ENCODE results near the gene POLR3GL.

The POLR3GL gene

DNA sequence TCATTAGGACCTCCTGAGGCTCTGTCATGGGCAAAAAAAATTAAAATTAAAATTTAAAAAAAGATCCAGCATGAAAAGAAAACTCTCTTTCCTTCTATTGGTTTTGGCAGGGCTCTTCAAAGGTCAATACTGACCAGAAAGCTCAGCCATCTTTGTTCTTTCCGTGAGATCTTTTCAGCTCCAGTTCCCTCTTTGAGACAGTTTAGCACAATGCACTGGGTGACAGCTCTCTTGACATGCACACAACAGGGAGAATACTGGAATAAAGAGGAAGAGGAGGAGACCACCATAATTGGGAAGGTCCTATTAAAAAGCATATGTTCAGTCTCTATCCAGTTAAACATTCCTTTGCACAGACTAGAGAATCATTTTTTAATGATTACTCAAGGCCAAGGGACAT is 13.0 kb upstream of the POLR3GL start:
- no peak for DNase-seq

DNA sequence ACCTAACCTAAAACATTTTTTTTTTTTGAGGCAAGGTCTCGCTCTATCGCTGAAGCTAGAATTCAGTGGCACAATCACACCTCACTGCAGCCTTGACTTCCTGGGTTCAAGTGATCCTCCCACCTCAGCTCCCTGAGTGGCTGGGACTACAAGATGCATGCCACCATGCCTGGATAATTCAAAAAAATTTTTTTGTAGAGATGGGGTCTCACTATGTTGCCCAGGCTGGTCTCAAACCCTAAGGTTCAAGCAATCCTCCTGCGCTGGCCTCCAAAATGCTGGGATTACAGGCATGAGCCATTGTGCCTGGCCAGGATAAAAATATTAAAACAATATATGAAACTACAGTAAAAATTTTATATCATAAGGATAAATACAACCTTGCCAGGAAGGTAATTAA is 11.6 kb upstream of the POLR3GL start:
- no peak for DNase-seq

DNA sequence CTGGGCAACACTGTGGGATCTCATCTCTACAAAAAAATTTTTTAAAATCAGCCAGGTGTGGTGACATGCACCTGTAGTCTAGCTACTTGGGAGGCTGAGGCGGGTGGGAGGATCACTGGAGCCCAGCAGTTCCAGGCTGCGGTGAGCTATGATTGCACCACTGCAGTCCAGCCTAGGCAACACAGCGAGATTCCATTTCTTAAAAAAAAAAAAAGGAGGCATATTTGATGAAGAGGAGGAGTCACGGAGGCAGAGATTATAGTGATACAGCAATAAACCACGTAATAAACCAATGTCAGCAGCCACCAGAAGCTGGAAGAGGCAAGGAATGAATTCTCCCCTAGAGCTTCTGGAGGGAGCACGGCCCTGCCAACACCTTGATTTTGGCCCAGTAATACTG is 10.6 kb upstream of the POLR3GL start:
- no peak for DNase-seq

DNA sequence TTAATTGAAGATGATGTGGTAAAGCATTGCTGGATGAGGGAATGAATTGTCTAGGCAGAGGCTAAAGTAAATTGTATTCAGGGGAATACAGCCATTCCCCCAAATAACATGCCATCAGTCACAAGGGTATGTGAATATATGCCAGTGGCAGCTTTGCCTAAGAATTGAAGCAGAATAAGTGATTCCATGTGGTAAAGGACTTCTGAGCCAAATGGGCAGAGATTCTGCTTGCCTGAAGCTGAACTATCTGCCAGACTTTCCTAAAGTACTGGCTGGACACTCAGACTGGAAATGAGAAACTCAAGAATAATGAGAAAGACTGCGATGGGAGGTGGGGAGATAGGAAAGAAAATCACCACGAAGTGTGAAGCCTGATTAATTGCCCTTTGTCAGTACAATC is 9.1 kb upstream of the POLR3GL start:
- no peak for DNase-seq

DNA sequence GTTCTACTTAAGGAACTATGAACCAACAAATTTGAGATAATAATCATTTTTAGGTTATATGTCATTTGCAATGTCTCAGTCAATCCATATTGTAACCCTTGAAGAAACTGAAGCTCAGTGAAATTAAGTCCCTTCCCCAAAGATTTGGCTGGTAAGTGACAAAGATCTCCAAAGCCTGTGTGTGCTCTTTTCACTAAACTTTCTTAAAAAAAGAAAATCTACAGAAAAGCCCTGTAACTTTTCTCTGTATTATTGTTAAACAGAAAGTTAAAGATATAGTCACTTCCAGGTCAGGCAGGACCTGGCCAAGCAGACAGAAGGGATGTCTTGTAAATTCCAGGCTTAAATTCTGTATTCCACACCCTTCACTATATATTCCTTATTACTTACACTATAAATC is 8.1 kb upstream of the POLR3GL start:
- DNase-seq, result no peak

DNA sequence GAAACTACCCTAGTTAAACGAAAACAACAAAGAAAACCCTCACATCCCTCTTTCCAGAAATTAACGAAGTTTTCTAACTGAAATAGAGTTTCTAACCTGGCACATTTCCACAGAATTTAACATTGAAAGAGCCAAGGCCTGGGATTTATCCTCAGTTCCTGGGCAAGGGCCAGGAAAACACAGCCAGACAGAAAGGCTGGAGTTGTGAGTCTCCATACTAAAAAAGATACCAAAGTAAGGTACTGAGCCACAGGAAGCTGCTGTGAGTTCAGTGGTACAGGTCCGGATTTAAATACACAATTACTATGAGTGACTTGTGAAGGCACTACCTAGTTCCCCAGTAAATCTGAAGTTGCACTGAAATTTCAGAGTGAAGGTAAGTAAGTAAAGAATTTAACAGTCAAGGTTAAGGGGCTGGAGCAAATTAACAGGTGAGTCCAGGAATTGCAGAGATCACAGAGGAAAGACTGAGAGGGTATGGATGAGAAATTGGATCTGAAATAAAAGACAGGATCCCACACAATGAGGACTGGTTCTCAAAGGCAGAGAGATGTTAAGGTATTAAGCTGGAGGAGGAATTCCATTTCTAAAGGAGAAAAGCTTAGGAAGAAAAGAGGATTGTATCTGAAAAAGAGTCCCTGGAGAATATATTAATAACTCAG is 7.6 kb upstream of the POLR3GL start:
- DNase-seq, result no peak

DNA sequence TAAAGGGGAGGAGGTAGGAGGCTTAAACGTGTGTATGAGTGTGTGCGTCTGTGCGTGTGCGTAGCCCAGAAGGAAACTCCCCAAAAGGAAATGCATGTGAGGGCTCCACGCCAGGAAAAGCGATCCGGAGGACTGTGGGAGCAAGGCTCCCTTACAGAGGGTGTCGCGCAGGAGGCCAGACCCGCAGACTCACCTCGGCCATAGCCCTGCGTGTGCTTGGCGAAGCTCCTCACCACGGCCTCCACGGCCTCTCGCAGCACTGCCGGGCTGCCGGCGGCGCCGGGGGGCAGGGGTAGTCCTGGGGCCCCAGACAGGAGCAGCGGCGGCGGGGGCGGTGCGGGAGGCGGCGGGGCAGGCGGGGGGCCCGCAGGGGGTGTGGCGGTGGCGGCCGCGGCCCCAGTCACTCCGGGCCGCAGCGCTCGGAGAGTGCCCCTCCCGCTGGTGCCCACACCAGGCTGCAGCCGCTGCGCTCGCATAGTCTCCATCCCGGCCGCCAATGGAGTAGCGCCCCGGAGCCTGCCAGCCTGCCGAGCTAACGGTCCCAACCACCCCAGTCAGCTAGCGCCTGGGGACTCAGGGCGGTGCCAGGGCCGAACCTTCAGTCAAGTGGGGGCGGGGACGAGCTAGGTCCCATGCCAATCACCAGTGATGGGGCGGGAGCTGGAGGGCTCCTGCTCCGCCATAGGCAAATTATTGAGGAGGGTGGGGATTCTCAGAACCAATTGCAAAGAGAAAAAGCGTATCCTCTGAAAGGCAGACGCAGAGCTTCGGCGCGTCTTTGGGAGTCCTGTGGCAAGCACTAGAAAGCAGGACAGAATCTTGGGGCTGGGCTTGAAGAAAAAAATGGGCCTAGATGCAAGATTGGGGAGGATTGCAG is 6.8 kb upstream of the POLR3GL start, which contains the start of gene LIX1L:
Gene LIX1L (minus strand): TSS at position 575 of the 877 bp plus-strand sequence. CDS start 90 bp downstream, at position 485.
- DNase-seq, result peak; percentile 71 to 93

DNA sequence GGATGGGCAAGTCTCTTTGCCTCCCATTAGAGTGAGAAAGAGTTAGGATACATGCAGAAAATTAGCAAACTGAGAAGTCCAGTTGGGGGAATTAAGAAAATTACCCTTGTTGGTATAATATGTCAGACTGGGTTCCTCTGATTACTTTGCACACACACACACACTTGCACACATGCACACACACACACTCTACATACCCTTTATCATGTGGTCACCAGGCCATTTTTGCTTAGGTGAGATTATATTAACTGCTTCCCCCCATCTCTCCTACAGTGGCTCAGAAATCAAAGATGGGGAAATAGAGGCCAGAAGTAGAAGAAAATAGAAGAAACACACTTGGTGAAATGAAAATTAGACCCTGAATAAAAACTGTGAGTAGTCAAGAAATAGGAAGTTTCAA is 5.8 kb upstream of the POLR3GL start:
- no peak for DNase-seq

DNA sequence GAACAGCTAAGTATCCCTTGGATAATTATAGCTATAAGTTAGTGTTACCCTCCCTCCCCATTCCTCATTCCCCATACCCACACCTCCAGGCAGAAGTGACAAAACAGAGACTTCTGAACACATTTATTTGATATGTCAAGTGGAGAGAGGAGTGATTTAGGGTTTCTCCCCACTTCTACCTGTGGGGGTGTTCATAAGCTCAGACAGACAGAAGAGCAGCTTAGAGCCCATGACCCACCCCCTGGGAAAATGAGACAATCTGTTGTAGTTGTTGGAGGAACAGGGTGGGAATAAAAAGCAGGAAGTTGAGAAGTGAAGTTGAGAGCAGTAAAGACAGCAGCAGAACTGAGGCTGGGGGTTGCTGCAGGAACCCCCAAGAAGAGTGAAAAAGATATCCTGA is 5.2 kb upstream of the POLR3GL start:
- no peak for DNase-seq

DNA sequence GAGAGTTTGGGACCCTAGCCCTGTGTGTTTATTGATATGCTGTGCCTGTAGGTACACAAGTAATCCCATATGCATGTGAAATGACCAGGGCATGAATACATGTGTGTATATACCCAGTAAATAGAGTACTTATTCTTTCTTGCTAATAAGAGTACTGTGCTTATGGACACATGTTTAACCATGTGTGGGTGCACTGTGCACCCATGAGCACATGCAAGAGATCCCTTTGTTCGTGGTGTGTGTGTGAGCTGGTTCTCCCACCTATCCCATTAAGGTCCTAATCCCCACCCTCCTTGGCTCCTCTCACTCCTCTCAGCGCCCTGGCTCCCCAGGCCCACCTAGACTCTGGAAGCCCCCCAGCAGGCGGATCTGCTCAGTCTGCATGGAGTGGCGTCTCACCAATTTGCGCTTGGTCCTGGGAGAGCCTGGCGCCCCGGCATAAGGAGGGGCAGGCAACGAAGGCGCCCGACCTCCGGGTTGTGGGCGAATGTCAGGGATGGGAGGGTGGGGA is 4.5 kb upstream of the POLR3GL start:
- DNase-seq, result no peak

DNA sequence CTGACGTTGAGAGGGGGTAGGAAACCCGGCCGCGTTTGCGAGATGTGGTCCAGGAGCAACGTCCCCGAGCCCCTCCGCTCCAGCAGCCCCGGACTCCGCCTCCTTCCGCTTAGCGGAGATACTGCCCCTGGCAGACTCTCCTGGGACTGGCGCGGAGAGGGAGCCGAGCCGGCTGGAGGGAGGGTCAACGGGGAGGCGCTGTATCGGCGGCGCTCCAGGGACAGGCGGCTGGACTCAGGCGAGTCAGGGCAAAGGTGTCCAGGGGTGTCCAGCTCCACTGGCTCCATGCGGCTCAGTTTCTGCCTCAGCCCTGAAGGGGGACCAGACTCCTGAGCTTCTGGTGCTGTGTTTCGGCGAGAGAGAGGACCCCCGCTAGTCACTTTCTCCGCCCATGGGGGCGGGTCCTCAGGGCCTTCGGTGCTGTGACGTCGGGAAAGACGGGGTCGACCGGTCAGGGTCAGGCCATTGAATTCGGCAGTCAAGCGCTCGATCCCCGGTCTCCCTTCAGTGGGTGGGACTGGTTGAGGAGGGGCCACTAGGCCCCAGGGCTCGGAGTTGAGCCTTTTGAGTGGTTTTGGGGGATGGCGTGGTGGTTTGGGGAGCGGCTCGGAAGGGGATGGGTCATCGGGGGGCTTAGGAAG is 3.9 kb upstream of the POLR3GL start:
- peak; percentile 43 to 69 for DNase-seq

DNA sequence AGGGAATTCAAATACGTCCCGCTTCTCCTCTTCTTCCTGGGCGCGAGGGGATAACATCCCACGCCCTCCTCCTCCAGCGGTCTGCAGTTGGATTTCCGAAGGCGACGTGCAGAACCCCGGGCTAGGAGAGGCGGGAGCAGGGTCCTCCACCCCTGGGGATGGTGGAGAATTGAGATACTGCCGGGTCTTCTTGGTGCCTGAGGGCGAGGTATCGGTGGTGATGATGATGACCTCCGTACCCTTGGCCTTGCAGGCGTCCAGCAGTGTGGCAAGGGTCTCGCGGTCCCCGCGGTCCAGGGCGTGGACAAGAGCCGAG is 3.4 kb upstream of the POLR3GL start:
- no peak for DNase-seq

DNA sequence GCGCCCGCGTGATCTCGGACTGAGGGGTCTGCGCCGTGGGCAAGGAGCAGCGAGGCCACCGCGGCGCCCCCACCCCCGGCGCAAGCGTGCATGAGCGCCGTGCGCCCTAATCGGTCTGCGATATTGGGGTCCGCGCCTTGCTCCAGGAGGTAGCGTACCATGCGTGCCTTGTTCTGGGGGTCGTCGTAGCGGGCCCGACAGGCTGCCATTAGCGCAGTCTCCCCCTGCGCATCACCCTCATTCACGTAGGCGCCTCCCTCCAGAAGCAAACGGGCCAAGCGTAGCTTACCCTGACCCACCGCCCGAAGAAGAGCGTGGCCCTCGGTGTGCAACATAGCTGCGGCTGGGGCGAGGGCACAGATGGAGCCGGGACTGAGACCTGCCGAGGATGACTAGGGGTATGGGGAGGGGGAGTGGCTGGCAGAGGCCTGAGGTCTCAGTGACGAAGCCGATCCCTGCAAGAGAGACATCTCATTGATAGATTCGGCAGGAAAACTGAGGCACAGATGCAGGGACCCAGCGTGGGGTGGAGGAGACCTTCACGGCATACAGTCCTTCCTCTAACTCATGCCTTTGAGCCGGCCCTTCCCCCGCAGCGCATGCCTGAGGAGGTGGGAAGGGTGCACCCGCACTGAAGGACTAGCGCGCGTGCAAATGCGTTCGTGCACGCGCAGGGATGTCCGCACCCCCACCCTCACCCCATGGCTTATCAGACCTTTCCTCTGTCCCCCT is 2.9 kb upstream of the POLR3GL start:
- peak in 1 of 2 experiments; percentile 7 for DNase-seq

DNA sequence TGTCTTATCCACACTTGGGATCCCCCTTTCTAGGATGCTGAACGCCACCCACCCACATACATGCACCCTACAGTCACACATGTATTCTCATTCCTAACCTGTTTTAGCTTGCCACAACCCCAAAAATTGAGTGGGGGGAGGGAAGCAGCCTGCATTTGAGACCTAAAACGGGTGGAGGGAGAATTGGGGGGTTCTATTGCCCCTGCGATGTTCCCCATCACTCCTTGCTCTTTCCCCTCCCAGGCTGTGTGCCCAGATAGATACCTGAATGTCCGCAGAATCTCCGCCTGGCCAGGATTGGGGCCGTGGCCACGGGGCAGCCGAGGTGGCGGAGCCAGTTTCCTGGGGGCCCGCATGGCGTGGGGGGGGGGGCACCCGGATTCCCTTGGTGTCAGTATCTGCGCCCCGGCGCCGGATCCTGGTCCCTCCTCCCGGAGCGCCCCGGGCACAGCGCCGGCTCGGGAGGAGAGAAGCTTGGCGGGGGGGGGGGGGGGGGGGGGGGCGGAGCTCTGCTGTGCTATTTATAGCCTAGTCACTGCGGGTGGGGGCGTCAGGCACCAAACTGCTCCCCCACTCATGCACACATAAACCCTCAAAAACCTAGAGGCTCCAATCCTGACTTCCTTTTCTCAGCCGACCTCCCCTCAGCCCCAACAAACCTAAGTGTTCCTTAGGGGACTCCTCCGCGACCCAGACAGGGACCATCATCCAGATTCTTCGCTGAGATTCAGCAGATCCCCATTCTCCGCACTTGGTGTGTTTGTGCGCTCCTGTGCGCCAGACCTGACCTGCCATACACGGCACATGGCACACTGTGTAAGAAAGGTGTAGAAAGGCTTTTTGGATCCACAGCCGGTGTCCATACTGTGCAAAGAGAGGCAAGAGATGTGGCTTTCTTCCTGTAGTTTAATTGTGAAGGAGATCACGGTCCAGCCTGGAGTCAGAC is 2.1 kb upstream of the POLR3GL start:
- DNase-seq, result peak in 1 of 2 experiments; percentile 20

DNA sequence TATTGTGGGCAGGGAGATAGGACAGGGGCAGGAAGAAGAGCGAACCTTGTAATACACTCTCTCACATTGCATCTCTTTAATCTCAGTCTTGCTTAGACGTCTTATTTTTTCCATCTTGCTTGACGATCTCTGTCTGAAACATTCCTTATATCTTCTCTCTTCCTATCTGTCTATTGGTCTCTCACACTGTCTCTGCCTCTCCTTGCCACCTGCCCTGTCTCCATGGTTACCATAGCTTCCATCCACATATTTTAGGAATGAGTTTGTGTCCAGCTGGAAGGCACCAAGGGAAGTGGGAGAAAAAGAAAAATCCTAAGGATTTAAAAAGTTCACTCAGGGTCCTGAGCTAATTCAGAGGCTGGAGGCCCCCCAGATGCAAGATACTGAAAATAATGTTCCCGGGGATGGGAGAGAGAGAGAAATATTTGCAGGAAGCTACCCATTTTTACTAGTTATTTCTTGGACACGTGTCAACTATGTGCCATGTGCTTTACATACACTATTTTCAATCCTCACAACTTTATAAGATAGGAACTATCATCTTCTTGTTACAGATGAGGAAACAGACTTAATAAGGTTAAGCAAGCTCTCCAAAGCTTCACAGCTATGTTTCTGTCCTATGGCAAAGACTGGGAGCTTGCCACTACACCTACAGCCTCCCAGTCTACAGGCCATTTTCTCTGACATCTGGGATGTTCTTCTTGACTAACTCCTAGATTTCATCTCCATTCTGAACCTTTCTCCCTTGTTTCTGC is 1.0 kb upstream of the POLR3GL start:
- DNase-seq, result peak; percentile 46 to 77

DNA sequence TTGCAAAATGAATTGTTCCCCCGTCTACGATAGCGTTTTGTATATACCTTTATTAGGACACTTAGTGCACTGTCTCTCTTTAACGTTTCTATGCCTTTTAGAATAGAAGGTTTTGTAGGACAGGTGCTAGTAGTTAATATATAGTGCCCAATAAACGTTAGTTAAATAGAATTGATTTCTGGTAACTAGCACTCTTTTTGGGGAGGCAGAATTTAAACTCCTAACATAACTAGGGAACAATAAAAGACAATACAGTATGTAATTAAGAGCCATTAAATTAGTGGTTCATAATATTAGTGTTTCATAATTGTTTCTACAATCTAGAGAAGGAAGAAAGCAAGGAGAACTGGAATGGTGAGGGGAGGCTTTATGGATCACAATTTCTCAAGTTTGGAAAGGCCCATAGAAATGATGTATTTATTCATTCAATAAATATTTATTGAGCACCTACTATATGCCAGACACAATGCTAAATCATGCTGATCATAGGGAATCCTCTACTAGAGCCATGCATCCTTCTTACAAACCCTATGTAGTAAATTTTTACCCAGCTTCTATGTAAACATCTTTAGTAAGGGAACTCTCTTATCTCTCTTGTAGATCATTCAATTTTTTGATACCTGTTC is 742 bp downstream of the POLR3GL start:
- no peak for DNase-seq

DNA sequence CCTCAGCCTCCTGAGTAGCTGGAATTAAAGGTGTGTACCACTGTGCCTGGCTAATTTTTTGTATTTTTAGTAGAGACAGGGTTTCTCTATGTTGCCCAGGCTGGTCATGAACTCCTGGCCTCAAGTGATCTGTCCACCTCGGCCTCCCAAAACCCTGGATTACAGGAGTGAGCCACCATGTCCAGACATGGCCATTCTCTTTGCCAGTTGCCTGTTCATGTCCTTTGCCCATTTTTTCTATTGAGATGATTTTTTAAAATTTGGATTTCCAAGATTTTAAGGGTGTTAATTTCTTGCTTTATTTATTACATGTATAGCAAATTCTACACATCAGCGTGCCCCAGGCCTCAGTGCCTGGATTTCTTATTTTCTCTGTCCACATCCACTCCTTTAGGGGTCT is 2.8 kb downstream of the POLR3GL start:
- no peak for DNase-seq

DNA sequence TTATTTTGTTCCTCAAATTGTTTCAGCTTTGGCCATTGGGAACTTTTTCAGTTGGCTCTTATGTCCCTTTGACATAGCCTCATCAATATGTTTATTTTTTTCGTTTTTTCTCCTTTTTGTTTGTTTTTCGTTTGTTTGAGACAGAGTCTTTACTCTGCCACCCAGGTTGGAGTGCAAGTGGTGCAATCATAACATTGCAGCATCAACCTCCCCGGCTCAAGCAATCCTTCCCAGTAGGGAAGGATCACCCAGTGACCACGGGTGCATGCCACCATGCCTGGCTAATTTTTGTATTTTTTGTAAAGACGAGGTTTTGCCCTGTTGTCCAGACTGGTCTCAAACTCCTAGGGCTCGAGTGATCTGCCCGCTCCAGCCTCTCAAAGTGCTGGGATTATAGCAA is 8.1 kb downstream of the POLR3GL start:
- no peak for DNase-seq

DNA sequence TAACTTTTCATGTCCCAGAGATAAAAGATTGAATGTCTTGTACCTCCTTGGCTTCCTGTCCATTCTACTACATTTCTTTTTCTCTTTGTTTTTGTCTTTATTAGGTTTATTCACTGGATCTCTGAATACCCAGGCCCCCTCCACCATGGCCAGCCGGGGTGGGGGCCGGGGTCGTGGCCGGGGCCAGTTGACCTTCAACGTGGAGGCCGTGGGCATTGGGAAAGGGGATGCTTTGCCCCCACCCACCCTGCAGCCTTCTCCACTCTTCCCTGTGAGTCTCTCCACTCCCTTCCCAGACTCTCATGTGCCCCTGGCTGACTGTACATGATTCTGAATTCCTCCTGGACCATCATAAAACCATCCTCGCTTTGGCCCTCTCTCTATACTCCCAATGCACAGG is 10.2 kb downstream of the POLR3GL start:
- no peak for DNase-seq

DNA sequence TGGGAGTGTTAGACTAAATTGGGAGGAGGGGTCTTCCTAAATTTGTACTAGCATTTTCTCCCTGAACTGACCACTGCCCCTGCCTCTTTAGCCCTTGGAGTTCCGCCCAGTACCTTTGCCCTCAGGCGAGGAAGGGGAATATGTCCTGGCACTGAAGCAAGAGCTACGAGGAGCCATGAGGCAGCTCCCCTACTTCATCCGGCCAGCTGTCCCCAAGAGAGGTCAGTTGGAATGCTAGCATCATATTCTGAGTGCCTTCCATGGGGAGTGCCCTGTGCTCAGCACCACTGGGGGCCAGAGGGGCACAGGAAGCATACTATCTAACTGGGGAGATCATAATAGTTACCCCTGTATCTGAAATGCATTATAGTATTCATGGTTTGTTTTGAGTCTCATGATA is 10.7 kb downstream of the POLR3GL start:
- DNase-seq, result no peak

DNA sequence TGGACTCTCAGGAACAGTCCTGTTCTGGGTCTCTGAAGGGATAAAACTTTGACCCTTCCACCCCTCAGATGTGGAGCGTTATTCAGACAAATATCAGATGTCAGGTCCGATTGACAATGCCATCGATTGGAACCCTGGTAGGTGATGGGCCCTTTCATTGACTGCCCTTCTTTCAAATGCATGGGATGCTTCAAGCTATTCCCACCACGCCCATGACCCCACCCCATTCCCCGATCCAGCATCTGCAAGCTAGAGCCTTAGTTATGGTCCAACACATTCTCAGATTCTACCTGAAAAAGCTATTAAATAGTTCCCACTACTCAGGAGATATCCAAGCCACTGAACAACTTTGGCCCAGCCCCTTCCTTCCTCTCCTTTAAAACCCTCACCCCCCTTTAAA is 12.5 kb downstream of the POLR3GL start:
- DNase-seq, result no peak
